Activated CD8-positive, alpha-beta T cell treated with anti-CD3 and anti-CD28 coated beads for 36 hours (primary cell): ENCODE data around the gene LRRC8E. TPM values are rescaled to one million over a fixed set of nuclear protein-coding genes. Genes with fewer than 3 reads are reported as not detected.

Source experiments
- ATAC-seq: fragments of 200-7000 bp; cut with Tn5 transposase; one replicate; pipeline ENCODE4 v1.10.0; 2021; ENCODE audit warnings: mild to moderate bottlenecking, moderate library complexity
- CTCF ChIA-PET: fragments of 350-600 bp; sonication (Branson Sonifier 250); formaldehyde crosslinking; loops from one replicate; lab custom pipeline; 2021; ENCODE audit warnings: antibody characterized with exemption; lab: Charles Lee
- POLR2A ChIA-PET: fragments of 350-600 bp; sonication (Branson Sonifier 250); formaldehyde crosslinking; loops from one replicate; lab custom pipeline; 2021; ENCODE audit warnings: antibody characterized with exemption; lab: Charles Lee
- DNase-seq: peaks from one replicate; pipeline ENCODE4 v3.0.0-alpha.2; 2020
- H3K27ac Mint-ChIP-seq: one replicate; pipeline ENCODE4 v1.8.0; 2021; ENCODE audit warnings: mild to moderate bottlenecking, mixed read lengths
- H3K27me3 Mint-ChIP-seq: one replicate; pipeline ENCODE4 v1.8.0; 2021; ENCODE audit warnings: mixed read lengths
- H3K36me3 Mint-ChIP-seq: one replicate; pipeline ENCODE4 v1.8.0; 2021; ENCODE audit warnings: low read depth, mixed read lengths
- H3K4me1 Mint-ChIP-seq: one replicate; pipeline ENCODE4 v1.8.0; 2021; ENCODE audit warnings: low read depth, mixed read lengths
- H3K4me3 Mint-ChIP-seq: one replicate; pipeline ENCODE4 v1.8.0; 2021; ENCODE audit warnings: mild to moderate bottlenecking, moderate library complexity, mixed read lengths
- H3K9me3 Mint-ChIP-seq: one replicate; pipeline ENCODE4 v1.8.0; 2021; ENCODE audit warnings: mixed read lengths
- intact Hi-C: fragments of 100-400 bp; cut with micrococcal nuclease; formaldehyde crosslinking; loops from one replicate; pipeline ENCODE4 v1.10.0; 2022
- total RNA-seq, 2 experiments: library from RNA; stranded (reverse); gene quantifications; one replicate each; pipeline ENCODE4 v1.2.3, GENCODE V29; 2021
- TF ChIP-seq, protein P1 (sequence below): fragments of 200-600 bp; IDR thresholded peaks from one replicate; pipeline ENCODE4 v1.8.0; 2022; ENCODE audit warnings: antibody characterized with exemption, mild to moderate bottlenecking

Gene LRRC8E
- total RNA-seq, 2 experiments from 2014 or later: not detected

- ChIA-PET POLR2A (interaction anchor here (0.8 to 1.0 kb wide), 2 partner anchors 10 kb away, joined by 3 read pairs; partner anchors contain the start of gene PRR36), CTCF (no interaction called here)
- no peak for ATAC-seq
- intact Hi-C loops: no loop called here
- H3K4me1 Mint-ChIP-seq: peaks cover 16% of the 10 kb centered on the region
- DNase-seq: no peak
- H3K4me3 Mint-ChIP-seq: no peak overlapping the region
- no peaks in the 10 kb centered on the region for H3K9me3 Mint-ChIP-seq
- H3K27me3 Mint-ChIP-seq: peaks cover 34% of the 10 kb centered on the region
- TF ChIP-seq, protein P1, sequence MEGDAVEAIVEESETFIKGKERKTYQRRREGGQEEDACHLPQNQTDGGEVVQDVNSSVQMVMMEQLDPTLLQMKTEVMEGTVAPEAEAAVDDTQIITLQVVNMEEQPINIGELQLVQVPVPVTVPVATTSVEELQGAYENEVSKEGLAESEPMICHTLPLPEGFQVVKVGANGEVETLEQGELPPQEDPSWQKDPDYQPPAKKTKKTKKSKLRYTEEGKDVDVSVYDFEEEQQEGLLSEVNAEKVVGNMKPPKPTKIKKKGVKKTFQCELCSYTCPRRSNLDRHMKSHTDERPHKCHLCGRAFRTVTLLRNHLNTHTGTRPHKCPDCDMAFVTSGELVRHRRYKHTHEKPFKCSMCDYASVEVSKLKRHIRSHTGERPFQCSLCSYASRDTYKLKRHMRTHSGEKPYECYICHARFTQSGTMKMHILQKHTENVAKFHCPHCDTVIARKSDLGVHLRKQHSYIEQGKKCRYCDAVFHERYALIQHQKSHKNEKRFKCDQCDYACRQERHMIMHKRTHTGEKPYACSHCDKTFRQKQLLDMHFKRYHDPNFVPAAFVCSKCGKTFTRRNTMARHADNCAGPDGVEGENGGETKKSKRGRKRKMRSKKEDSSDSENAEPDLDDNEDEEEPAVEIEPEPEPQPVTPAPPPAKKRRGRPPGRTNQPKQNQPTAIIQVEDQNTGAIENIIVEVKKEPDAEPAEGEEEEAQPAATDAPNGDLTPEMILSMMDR: no peak
- no peaks in the 10 kb centered on the region for H3K36me3 Mint-ChIP-seq
- H3K27ac Mint-ChIP-seq: no peak overlapping the region
Measured at GRCh38 chr19:7863971-7864689, 24.2 kb upstream of the LRRC8E start.

DNA sequence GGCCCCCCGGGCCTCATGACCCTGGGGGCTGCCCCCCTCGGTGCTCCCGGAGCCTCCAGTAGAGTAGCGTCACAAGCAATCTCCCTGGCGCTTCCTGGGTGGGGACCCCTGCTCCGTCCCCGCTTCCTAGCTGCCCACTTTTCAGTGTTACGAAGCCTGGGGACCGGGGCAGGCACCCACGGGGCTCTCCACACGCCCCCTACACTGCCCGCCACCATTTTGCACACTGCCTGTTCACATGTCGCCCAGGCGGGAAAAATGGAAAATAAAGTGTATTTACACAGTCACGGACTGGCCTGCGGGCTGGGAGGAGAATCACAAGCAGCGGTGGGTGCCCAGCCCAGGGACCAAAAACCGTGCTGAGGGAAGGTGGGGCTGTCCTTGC lies 23.6 kb upstream of the LRRC8E start:
- H3K9me3 Mint-ChIP-seq: no peaks in the 10 kb centered on the region
- ChIA-PET POLR2A (interaction anchor here (0.8 kb wide), 1 partner anchor 10 kb away, joined by 3 read pairs; the partner anchor contains the start of gene PRR36), CTCF (no interaction called here)
- no peaks in the 10 kb centered on the region for H3K36me3 Mint-ChIP-seq
- intact Hi-C loops: no loop called here
- peaks cover 34% of the 10 kb centered on the region for H3K27me3 Mint-ChIP-seq
- H3K4me3 Mint-ChIP-seq: no peak overlapping the region
- no peak for ATAC-seq
- H3K27ac Mint-ChIP-seq: no peak overlapping the region
- TF ChIP-seq, protein P1: no peak
- H3K4me1 Mint-ChIP-seq: peaks cover 16% of the 10 kb centered on the region
- DNase-seq: no peak

DNA sequence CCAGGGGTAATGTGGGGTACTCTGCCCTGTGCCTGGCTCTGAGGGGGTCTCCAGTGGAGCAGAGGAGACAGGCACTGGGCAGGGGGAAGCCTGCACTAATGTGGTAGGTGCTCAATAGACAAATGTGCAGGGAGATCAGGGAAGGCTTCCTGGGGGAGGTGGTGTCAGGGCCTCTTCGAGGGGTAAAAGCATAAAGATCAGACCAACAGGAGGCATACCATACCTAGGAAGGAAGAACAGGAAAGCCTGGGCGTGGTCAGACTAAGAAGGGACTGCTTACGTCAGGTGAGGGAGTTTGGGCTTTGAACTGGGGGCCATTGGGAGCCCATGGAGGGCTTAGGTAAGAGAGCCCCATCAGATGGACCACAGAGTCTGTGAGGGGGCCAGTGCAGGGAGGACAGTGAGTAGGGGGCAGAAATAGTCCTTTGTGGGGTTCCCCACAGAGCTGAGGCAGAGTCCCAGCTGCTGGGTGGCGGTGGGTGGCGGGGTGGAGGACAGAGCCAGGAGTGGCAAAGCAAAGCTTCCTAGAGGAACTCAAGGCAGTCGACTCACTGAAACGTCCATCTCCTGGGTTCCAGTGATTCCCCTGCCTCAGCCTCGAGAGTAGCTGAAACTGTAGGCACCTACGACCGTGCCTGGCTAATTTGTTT lies 22.9 kb upstream of the LRRC8E start:
- Mint-ChIP-seq H3K27ac (peak overlapping the region; percentile 33), H3K4me3 (no peak overlapping the region), H3K9me3 (no peaks in the 10 kb centered on the region), H3K4me1 (peaks cover 19% of the 10 kb centered on the region), H3K36me3 (no peaks in the 10 kb centered on the region), H3K27me3 (peaks cover 34% of the 10 kb centered on the region)
- ChIA-PET POLR2A (interaction anchor here (0.8 kb wide), 1 partner anchor 9 kb away, joined by 3 read pairs; the partner anchor contains the start of gene PRR36), CTCF (no interaction called here)
- ATAC-seq: no peak
- TF ChIP-seq, protein P1: no peak
- intact Hi-C loops: no loop called here
- DNase-seq: no peak

DNA sequence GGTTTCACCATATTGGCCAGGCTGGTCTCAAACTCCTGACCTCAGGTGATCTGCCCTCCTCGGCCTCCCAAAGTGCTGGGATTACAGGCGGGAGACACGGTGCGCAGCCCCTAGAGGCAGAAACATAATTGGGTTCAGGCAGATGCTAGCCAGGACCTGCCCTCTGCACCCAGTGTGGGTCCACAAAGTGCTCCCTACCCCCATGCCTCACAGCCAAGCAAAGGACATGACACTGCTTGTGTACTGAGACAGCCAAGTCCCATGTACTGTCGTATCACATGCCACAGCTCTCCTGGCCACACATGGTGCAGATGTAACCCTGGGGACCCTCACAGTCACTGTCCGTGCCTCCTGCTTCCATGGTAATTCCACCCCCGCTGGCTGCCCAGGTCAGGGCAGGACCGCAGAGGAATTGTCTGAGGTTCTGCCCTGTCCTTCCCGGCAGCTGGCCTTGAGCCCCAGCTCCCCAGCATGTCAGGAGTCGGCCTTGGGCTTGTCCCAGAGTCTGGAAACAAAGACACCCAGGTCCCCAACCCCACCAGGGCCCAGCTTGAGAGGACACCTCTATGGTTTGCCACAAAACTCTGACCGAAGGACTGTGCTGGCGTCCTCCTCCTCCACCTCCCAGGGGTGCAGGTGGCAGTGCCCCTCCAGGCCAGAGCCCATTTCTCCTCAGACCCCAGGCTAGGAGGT lies 21.8 kb upstream of the LRRC8E start:
- no peak overlapping the region for H3K4me3 Mint-ChIP-seq
- no peak overlapping the region for H3K27ac Mint-ChIP-seq
- ATAC-seq (no peak), DNase-seq (no peak)
- H3K9me3 Mint-ChIP-seq: no peaks in the 10 kb centered on the region
- TF ChIP-seq, protein P1: no peak
- peaks cover 28% of the 10 kb centered on the region for H3K4me1 Mint-ChIP-seq
- no peaks in the 10 kb centered on the region for H3K36me3 Mint-ChIP-seq
- intact Hi-C loops: no loop called here
- peaks cover 31% of the 10 kb centered on the region for H3K27me3 Mint-ChIP-seq
- CTCF ChIA-PET: no interaction called here
- POLR2A ChIA-PET: no interaction called here
